DOHH2 (cell line): ENCODE data around the gene NBEA.

Experiments
- H3F3A ChIP-seq: fragments of 200-600 bp; sonication (generic), shearing (Covaris generic); 2 replicates; pipeline ENCODE4 v1.6.0; 2016; ENCODE audit warnings: antibody characterized with exemption, mild to moderate bottlenecking; ENCODE audit not compliant: control insufficient read depth, insufficient read depth
- H3K27ac ChIP-seq: fragments of 200-600 bp; sonication (generic); 2 replicates; pipeline ENCODE4 v1.5.1; 2014; ENCODE audit warnings: low read depth, mild to moderate bottlenecking, low read length, moderate library complexity
- H3K27me3 ChIP-seq: fragments of 200-600 bp; sonication (generic); 2 replicates; pipeline ENCODE4 v1.6.1; 2014; ENCODE audit warnings: mild to moderate bottlenecking, low read length, mixed read lengths; ENCODE audit not compliant: control insufficient read depth
- H3K36me3 ChIP-seq: fragments of 200-600 bp; sonication (generic); 2 replicates; pipeline ENCODE4 v1.6.1; 2014; ENCODE audit warnings: mild to moderate bottlenecking, low read length, moderate library complexity, mixed read lengths; ENCODE audit not compliant: control insufficient read depth
- H3K4me1 ChIP-seq: fragments of 200-600 bp; sonication (generic); 2 replicates; pipeline ENCODE4 v1.6.1; 2014; ENCODE audit warnings: mild to moderate bottlenecking, low read length, mixed read lengths; ENCODE audit not compliant: control insufficient read depth
- H3K4me2 ChIP-seq: fragments of 200-600 bp; sonication (generic); 2 replicates; pipeline ENCODE4 v1.6.0; 2014; ENCODE audit warnings: mild to moderate bottlenecking, low read length, moderate library complexity
- H3K4me3 ChIP-seq: fragments of 200-600 bp; sonication (generic); 2 replicates; pipeline ENCODE4 v1.5.1; 2014; ENCODE audit warnings: mild to moderate bottlenecking, low read length, mixed read lengths
- H3K79me2 ChIP-seq: fragments of 200-600 bp; sonication (generic); 2 replicates; pipeline ENCODE4 v1.6.1; 2014; ENCODE audit warnings: mild to moderate bottlenecking, low read length, mixed read lengths; ENCODE audit not compliant: control insufficient read depth
- H3K9me2 ChIP-seq: fragments of 200-600 bp; sonication (generic); replicated peaks from 2 replicates; pipeline ENCODE4 v1.6.1; 2014; ENCODE audit warnings: mild to moderate bottlenecking, low read length, mixed read lengths; ENCODE audit not compliant: control insufficient read depth
- H3K9me3 ChIP-seq: fragments of 200-600 bp; sonication (generic); 2 replicates; pipeline ENCODE4 v1.6.1; 2014; ENCODE audit warnings: antibody characterized with exemption, low read length, mixed read lengths; ENCODE audit not compliant: control insufficient read depth, insufficient read depth
- H4K20me1 ChIP-seq: fragments of 200-600 bp; sonication (generic); 2 replicates; pipeline ENCODE4 v1.6.0; 2014; ENCODE audit warnings: low read depth, mild to moderate bottlenecking, antibody characterized with exemption, low read length, moderate library complexity; ENCODE audit not compliant: control insufficient read depth, insufficient read depth
- CTCF ChIP-seq: fragments of 200-600 bp; sonication (generic); IDR thresholded peaks from one replicate; pipeline ENCODE4 v1.5.1; 2014; ENCODE audit warnings: antibody characterized with exemption, mild to moderate bottlenecking, low read depth, low read length; ENCODE audit not compliant: poor library complexity, severe bottlenecking
- EZH2phosphoT487 ChIP-seq: fragments of 200-600 bp; sonication (generic); IDR thresholded peaks from 2 replicates; pipeline ENCODE4 v1.6.1; 2017; ENCODE audit warnings: borderline replicate concordance, mild to moderate bottlenecking, antibody characterized with exemption, low read length, moderate library complexity, mixed read lengths

Gene NBEA

GRCh38 chr13:35164324-35164932, 222.4 kb downstream of the NBEA start:
- no peaks in the 10 kb centered on the region for H4K20me1 ChIP-seq
- TF ChIP-seq CTCF, result peak; percentile 64
- no peak for TF ChIP-seq EZH2phosphoT487
- H3K9me2 ChIP-seq, result no peaks in the 10 kb centered on the region
- no peak overlapping the region for H3K27ac ChIP-seq
- H3F3A ChIP-seq, result no peaks in the 10 kb centered on the region
- H3K4me1 ChIP-seq, result peaks cover 5% of the 10 kb centered on the region
- no peak overlapping the region for H3K4me2 ChIP-seq
- H3K9me3 ChIP-seq, result no peaks in the 10 kb centered on the region
- no peaks in the 10 kb centered on the region for H3K79me2 ChIP-seq
- H3K36me3 ChIP-seq, result no peaks in the 10 kb centered on the region
- no peak overlapping the region for H3K4me3 ChIP-seq
- no peaks in the 10 kb centered on the region for H3K27me3 ChIP-seq

- no peaks in the 10 kb centered on the region for H3K36me3 ChIP-seq
- no peak overlapping the region for H3K4me3 ChIP-seq
- no peak overlapping the region for H3K27ac ChIP-seq
- H3K27me3 ChIP-seq, result no peaks in the 10 kb centered on the region
- no peaks in the 10 kb centered on the region for H3F3A ChIP-seq
- H3K9me2 ChIP-seq, result no peaks in the 10 kb centered on the region
- TF ChIP-seq EZH2phosphoT487 (no peak), CTCF (no peak)
- no peaks in the 10 kb centered on the region for H3K79me2 ChIP-seq
- H3K4me2 ChIP-seq, result no peak overlapping the region
- H3K4me1 ChIP-seq, result peaks cover 5% of the 10 kb centered on the region
- no peaks in the 10 kb centered on the region for H3K9me3 ChIP-seq
- H4K20me1 ChIP-seq, result no peaks in the 10 kb centered on the region
These were observed 223.1 kb downstream of the NBEA start for GRCh38 chr13:35165205-35165604.

- no peaks in the 10 kb centered on the region for H4K20me1 ChIP-seq
- H3K79me2 ChIP-seq, result no peaks in the 10 kb centered on the region
- no peak overlapping the region for H3K4me2 ChIP-seq
- no peaks in the 10 kb centered on the region for H3K36me3 ChIP-seq
- no peaks in the 10 kb centered on the region for H3K4me1 ChIP-seq
- no peaks in the 10 kb centered on the region for H3F3A ChIP-seq
- no peak overlapping the region for H3K27ac ChIP-seq
- H3K4me3 ChIP-seq, result no peak overlapping the region
- TF ChIP-seq CTCF (no peak), EZH2phosphoT487 (no peak)
- no peaks in the 10 kb centered on the region for H3K9me3 ChIP-seq
- H3K27me3 ChIP-seq, result no peaks in the 10 kb centered on the region
- H3K9me2 ChIP-seq, result no peaks in the 10 kb centered on the region
These were observed 237.4 kb downstream of the NBEA start for GRCh38 chr13:35179494-35179893.
